Gastroesophageal sphincter (tissue), 3 donors: ENCODE results near the gene GGT6.

ENCODE experiments used
- POLR2A ChIP-seq, 2 donors: fragments of 450-650 bp; IDR thresholded peaks; one replicate each; pipeline ENCODE4 v1.6.1; 2017; ENCODE audit warnings: antibody characterized with exemption in 2 of 2, mild to moderate bottlenecking in 2 of 2, moderate library complexity in 1 of 2
- POLR2AphosphoS5 ChIP-seq: sonication (generic); formaldehyde crosslinking; IDR thresholded peaks from one replicate; pipeline ENCODE4 v1.6.1; 2017; ENCODE audit warnings: antibody characterized with exemption
- TF ChIP-seq, protein P1 (sequence below), 4 experiments: fragments of 200-600 bp in 2 of 4; fragments of 450-650 bp in 2 of 4; sonication (generic) in 1 of 4; IDR thresholded peaks; one replicate each; pipeline ENCODE4 v1.5.1; 2017 to 2019; ENCODE audit warnings: antibody characterized with exemption in 4 of 4, mild to moderate bottlenecking in 2 of 4, moderate library complexity in 2 of 4

DNA sequence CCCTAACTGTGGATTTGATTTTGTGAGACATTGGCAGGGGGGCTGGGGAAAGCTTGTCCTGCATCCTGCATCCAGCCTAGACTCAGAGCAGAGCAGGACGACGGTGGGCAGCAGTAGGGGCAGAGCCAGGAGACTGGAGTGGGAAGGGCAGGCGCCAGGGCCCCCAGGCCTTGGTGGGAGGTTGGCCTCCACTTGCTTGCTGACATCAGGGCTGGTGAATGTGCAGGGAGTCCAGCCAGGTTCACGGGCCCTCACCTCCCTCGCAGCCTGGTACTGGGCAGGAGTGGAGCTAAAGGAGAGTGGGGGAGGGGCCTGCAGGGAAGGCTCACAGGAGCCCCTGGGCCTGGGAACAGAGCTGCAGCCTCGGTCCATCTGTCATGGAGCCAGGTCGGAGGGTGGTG lies 21.7 kb upstream of the GGT6 start:
- TF ChIP-seq, protein P1, sequence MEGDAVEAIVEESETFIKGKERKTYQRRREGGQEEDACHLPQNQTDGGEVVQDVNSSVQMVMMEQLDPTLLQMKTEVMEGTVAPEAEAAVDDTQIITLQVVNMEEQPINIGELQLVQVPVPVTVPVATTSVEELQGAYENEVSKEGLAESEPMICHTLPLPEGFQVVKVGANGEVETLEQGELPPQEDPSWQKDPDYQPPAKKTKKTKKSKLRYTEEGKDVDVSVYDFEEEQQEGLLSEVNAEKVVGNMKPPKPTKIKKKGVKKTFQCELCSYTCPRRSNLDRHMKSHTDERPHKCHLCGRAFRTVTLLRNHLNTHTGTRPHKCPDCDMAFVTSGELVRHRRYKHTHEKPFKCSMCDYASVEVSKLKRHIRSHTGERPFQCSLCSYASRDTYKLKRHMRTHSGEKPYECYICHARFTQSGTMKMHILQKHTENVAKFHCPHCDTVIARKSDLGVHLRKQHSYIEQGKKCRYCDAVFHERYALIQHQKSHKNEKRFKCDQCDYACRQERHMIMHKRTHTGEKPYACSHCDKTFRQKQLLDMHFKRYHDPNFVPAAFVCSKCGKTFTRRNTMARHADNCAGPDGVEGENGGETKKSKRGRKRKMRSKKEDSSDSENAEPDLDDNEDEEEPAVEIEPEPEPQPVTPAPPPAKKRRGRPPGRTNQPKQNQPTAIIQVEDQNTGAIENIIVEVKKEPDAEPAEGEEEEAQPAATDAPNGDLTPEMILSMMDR (IDR thresholded peaks at IDR 0.05) = no peak
- TF ChIP-seq POLR2AphosphoS5 (no peak), POLR2A (IDR thresholded peaks at IDR 0.05) (no peak)
